ENCODE measurements around the gene PANX2.

Gene PANX2

DNA sequence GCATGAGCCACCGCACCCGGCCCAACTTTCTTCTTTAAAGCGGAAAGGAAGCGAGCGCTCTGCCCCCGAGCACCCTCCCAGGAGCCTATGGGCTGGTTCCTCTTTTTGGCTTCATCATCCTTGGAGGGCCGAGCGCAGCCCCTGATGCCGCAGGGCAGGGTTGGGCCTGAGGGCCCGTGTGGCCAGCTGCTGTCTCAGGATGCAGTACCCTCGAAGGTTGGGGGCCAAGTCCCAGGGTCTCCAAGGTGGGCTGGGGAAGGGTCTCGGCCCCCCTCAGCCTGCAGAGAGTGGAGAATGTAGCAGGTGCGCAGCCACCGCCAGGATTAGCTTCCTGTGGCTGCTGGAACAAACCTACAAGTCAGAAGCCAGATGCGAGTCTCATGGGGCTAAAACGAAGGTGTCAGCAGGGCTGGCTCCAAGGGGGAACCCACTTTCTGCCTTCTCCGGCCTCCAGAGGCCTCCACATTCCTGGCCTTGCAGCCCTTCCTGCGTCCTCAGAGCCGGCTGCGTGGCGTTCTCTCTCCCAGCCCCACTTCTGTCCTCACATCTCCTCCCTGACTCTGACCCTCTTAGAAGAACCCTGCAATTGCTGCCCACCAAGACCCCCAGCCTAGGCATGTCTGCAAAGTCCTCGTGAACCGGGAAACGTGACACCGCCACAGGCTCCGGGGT is 2.9 kb downstream of the PANX2 start:
- no peak for DNase-seq

DNA sequence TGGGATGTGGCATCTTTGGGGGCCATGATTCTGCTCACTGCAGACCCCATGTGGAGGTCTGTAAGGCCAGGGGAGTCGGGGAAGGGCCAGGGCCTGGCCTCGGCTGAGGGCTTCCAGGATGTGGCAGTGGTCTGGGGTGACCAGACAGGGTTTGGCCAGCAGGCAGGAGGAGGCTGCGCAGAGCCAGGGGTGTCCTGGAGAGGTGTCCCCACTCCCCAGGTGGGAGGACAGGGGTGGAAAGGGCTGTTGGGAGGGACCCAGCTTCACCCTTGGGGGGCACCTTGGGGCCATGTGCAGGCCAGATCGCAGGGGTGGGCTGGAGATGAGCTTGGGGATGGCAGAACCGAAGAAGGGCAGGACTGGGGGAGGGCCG is 3.4 kb downstream of the PANX2 start:
- DNase-seq, result no peak

DNA sequence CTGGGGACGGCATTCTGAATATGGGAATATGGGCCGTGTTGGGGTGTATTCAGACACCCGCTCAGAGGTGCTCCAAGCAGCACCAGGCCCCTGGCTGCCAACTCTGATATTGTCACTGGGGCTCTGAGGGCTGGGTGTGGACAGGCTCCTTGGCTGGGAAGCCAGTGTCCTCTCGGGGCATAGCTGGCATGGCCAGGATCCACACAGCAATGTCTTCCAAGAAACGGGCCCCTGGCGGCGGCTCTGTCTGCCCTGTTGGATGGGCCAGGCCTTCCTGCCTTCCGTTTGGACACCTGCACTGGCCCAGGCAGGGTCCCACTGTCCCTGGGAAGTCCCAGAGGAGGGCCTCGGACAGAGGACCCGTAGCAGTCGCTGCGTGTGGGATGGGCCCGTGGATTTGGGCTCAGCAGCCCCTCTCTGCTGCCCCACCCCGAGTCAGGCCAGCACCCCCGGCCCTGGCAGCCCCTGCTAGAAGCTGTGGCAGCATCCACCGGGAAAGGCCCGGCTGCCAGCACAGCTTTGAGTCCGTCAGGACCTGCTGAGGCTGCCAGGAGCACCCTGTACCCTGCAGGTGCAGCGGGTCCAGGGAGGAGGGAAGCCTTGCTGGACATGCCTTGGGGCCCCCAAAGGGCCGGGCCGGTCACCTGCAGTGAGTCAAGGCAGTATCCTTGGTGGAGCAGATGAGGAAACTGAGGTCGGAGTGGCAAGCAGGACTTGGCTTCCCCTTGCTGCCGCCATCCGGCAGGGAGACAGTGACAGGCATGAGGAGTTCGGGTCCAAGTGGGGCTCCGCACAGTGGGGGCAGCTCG is 4.1 kb downstream of the PANX2 start:
- no peak for DNase-seq

DNA sequence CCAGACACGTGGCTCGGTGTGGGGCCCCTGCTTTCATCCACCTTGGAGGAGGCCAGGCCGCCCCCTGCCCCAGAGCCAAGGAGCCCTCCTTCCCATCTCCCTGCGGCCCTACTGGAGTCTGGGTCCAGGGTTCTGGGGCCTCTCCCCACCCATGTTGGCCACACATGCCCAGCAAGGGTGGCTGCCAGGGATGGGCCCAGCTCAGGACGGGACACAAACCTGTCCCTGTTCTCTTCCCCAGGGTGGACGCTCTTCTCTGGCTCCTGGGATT is 4.6 kb downstream of the PANX2 start:
- DNase-seq, result no peak

DNA sequence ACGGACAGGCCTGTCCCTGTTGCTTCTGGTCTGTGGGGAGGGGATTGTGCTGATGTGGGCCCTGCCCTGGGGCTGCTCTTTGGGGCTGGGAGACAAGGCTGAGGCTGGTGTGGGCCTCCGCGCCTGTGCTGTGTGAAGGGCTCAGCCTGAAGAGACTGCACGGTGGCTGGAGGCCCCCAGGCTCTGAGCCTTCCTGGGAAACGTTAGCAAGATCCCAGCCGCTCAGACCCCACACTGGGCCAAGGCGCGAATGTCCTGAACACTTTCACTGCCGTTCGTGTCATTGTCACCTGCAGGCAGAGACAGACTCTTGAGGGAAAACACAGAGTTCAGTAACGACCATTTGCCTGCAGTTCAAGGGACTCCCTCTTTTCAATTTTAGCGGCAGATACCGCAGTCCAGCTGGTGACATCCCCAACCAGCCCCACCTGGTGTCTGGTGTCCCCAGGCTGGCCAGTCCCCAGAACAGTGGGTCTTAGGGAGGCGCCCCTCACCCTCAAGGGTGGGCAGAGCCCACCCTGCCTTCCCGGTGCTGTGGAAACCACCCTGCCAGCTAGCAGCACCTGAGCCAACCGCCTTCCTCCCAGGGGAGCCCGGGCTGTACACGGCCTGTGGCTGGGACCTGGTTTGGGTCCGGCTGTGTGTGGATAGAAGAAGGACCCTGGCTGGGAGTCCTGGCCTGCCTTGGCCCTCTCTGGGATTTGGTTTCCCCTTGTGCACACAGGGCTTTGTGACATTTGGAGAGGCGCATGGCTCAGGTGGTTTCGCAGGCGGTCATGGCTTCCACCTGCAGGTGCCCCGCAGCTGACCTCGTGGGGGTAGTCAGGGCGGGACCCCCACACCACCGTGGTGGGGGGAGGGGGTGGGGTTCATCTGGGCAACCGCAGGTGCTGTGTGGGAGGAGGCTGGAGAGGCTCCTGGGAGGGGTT is 5.7 kb downstream of the PANX2 start:
- no peak for DNase-seq

DNA sequence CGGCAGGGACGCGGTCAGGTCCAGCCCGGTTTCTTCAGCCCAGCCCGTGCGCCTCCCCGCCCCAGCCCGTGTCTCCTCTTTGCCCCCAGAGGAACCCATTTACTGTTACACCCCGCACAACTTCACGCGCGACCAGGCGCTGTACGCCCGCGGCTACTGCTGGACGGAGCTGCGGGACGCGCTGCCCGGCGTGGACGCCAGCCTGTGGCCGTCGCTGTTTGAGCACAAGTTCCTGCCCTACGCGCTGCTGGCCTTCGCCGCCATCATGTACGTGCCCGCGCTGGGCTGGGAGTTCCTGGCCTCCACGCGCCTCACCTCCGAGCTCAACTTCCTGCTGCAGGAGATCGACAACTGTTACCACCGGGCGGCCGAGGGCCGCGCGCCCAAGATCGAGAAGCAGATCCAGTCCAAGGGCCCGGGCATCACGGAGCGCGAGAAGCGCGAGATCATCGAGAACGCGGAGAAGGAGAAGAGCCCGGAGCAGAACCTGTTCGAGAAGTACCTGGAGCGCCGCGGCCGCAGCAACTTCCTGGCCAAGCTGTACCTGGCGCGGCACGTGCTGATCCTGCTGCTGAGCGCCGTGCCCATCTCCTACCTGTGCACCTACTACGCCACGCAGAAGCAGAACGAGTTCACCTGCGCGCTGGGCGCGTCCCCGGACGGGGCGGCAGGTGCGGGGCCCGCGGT is 6.5 kb downstream of the PANX2 start:
- DNase-seq, result no peak

DNA sequence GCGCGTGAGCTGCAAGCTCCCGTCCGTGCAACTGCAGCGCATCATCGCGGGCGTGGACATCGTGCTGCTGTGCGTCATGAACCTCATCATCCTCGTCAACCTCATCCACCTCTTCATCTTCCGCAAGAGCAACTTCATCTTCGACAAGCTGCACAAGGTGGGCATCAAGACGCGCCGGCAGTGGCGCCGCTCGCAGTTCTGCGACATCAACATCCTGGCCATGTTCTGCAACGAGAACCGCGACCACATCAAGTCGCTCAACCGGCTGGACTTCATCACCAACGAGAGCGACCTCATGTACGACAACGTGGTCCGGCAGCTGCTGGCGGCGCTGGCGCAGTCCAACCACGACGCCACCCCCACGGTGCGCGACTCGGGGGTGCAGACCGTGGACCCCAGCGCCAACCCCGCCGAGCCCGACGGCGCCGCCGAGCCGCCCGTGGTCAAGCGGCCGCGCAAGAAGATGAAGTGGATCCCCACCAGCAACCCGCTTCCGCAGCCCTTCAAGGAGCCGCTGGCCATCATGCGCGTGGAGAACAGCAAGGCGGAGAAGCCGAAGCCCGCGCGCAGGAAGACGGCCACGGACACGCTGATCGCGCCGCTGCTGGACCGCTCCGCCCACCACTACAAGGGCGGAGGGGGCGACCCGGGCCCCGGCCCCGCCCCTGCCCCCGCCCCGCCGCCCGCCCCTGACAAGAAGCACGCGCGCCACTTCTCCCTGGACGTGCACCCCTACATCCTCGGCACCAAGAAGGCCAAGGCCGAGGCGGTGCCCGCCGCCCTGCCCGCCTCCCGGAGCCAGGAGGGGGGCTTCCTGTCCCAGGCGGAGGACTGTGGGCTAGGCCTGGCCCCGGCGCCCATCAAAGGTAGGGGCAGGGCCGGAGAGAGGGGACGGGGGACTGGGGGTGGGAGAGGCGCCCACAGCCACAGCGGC is 7.3 kb downstream of the PANX2 start:
- no peak for DNase-seq

DNA sequence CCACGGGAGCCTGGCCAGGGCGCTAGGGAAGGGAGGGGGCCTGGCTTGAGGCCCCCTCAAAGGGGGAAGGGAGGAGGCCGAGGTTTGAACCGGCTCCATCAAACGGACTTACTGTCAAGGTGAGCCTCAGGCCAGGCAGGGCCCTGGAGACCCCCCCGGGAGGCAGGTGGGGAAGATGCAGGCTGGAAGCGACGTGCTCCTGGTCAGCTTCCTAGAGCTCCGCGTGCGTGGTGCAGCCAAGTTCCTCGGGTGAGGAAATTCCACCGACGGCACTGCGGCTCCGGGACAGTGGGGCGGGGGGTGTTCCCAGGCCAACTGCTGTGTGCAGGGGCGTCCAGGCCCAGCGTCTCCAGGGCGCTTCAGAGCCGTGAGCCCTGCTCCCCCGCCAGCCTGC is 7.9 kb downstream of the PANX2 start:
- no peak for DNase-seq

DNA sequence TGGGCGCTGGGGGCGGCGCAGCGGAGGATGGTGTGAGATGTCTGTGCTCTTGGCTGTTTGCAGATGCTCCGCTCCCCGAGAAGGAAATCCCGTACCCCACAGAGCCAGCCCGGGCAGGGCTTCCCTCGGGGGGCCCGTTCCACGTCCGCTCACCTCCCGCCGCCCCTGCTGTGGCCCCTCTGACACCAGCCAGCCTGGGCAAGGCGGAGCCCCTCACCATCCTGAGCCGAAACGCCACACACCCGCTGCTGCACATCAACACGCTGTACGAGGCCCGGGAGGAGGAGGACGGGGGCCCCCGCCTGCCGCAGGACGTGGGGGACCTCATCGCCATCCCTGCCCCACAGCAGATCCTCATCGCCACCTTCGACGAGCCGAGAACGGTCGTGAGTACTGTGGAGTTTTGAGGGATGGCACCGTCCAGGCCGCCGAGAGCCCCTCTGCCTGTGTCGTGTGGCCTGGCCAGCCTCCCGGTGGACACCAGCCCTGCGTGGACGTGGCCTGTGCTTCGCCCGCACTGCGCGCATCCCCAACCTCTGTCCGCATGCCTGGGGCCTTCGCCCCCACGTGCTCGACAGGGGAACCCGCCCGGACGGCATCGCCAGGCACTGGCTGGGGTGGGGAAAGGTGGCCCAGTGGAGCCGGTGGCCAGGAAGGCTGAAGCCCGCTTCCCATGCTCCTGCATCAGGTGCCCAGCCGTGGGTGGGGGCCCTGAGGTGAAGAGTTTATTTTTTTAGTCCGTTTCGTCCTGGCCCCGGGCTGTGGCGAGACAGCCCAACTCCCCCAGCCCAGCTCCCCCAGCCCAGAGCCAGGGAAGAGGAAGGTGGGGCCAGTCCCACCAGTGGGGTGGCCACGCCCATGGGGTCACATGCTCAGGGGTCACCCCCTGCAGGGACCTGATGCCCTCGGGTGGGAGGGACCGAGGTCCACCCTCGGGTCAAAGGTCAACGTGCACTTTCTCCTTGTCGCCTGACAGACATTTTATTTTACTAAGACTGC is 8.6 kb downstream of the PANX2 start:
- DNase-seq, result no peak

DNA sequence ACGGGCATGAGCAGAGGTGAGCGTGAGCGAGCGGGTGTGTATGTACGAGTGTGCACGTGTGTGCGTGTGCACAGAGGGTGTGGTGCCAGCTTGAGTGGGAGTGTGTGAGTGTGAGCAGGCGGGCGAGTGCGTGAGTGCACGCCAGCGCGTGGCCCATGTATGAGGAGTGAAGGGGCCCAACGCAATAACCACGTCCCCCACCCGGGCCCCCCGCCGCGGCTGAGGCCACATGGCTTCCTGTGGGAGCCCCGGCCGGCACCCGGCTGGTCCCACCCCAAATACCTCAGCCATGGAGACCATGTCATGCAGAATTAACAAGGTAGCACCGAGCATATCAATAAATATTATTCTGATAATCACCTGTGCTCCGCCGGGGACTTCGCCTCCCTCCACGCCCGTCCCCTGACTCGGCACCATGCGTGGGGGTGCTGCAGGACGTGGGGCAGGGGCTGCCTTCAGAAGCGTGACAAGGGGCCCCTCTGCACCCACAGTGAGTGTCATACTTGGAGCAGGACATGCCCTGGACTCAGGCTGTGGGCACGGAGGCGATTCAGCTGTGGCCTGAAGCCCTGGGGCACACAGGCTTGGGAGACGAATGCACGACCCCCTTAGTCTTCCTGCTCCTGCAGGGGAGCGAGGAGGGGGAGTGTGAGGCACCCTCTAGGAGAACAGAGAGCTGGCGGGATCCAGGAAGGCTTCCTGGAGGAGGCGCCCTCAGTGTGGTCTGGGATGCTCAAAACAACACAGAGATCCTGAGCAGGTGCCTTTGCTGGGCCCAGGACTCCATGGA is 9.6 kb downstream of the PANX2 start:
- no peak for DNase-seq

DNA sequence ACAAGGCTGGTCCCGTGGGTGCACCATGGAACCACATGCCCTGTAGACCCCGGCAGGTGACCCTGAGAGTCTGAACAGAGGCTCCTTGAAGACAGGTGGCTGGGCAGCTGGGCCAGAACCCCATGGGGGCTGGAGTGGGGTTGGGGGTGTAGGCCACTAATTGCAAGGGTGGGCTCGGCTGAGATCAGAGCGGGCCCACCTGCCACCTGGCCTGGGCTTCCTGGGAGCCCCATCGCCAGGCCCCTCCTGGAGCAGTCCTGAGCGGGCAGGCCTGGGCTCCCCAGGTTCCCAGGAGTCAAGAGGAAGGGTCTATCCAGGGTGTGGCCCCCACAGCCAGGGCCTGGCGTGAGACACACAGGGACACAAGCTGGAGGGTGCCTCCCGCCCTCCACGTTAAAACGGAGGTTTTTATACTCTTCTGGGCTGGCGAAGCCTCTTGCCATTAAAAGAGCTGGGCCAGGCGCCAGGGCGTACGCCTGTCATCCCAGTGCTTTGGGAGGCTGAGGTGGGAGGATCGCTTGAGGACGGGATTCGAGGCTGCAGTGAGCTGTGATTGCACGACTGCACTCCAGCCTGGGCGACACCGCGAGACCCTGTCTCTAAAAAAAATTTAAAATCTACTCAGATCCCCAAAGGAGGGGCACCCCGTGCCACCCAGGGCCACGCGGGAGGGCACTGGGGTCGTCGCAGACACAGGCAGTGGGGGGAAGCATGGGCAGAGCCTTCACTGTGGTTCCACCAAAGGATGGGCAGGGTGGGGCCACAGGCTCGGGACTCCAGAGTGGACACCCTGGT is 10.4 kb downstream of the PANX2 start:
- no peak for DNase-seq

DNA sequence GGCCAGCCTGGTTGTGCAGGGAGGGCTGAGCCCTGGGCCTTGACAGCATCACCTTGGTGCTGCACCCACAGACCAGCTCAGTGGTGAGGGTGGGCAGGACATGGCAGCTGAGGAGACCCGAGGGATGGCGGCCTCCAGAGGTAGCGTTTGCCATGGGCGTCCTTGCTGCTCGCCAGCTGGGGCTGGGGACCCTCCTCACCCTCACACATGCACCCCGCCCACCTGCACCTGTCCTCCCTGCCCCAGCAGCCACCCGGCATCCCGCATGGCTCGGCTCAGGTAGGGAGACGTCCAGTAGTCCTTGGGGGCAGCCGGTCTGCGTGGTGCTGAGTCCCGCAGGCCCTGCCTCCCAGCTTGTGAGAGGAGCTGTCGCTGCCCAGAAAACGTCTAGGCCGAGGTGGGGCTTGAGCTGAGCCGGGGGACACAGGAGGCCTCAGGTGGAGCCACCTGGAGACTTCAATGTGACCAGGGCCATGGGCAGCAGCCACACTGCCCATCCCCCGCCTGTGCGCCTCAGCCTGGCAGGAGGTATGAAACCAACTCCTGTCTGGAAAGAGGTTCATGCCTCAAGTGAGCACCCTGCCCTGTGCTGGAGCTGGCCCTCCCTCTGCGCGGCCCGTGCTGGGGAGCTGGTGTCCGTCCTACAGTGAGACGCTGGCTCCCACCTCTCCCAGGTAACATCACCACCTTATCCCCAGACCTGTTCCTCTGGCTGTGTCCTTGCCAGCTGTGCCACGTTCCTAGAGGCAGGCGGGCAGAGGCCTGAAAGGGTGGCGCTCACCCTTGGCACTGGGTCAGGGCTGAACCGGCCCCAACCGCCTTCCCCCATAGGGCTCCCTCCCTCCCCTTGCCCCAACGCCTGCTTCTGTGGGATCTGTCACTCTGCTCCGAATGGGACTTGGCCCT is 11.9 kb downstream of the PANX2 start:
- no peak for DNase-seq

DNA sequence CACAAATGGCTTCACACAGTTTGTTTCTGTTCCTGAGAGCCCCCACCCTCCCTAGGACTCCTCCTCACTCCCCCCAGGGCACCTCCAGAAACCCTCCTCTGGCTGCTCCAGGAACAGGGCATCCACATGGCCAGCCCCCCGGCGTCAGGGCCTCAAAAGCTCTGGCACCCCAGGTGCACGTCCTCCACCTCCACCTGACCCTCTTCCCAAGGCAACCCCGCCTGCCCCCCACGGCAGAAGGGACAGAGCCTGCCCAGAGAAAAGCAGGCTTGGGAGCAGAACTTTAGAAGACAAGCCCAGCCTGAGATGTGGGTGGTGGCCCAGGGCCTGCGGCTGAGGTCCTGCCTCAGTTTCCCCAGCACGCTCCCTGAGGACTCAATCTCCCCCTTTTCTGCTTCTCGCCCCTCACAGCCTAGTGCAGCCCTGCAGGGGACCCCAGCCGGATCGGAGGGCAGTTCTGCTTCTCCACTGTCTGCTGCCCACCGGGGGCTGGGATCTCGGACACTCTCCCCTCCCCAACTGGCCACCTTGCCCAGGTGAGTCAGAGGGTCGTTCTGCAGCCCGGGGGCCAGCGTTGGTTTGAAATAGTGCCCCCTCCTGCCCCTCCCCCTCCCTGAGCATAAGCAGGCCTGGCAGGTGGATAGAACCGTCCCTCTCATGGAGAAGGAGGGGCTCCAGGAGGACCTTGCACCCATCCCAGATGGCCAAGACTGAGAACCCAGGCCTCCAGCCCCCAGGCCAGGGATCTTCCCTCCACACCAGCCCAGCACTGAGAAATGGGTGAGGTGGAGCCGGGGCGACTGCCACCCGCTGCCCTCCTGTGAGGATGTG is 12.8 kb downstream of the PANX2 start:
- no peak for DNase-seq

DNA sequence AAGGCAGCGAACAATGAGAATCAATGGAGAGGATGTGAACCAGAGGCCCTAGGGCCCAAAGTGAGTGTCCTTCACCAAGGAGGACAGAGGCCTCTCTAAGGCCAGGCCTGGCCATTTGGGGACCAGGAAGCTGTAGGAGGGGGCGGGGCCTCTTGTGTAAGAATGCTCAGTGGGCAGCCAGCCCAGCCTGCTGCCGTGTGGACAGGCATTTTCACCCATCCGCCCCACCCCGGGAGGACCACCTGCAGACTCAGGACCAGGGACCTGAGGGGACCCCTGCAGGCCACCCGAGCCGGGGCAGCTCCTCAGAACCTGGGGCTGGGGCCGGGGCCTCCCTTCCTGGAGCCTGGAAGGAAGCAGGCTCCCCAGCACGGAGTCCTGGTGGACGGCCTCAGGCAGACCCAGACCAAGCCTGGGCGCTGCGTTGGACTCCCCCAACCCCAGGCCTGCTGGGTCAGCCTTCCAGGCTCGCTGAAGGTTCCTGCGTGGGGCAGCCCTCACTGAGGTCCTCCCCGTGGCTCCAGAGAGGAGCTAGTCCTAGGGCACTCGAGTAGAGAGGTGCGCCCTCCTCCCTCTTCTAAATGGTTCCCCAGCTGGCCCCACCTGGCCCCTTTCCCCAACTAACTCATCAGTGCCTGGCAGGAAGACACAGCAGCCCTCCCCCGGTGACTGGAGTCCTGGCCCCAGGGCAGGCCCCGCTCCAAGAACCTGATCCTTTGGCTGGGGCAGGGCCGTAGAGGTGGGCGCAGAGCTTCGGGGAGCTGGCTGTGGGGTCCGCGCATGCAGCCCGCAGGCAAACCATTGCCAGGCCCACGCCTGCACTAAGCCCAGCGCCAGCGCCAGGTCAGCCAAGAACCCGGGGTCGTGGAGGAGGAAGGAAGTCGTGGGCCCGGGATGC is 13.7 kb downstream of the PANX2 start:
- no peak for DNase-seq

DNA sequence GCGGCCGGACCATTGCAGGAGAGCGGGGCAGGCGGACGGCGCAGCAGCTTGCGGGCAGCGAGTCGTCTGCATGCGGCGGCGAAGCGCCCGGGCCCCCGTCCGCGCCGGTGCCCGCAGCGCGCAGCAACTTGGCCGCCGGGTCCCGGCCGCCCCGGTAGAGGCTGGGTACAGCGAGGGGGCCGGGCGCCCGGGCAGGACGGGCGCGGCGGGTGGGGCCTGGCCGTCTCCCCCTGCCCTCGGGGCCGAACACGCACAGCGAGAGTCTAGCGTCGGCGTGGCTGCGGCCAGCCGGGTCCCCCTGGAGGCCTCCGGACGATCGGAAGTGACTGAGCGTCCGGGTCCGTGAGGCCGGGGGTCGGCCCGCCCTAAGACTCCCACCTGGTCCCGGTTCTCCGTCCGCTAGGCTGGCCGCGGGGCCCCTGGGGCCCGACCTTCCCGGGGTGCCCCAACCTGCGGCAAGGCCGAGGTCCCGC is 14.4 kb downstream of the PANX2 start:
- DNase-seq, result no peak
